Type B pancreatic cell (in vitro differentiated cells): ENCODE results near the gene CFAP57. TPM values are rescaled to one million over a fixed set of nuclear protein-coding genes. Genes with fewer than 3 reads are reported as not detected.

Experiments
- DNase-seq: peaks from one replicate; pipeline ENCODE4 v3.0.0; 2021; ENCODE audit warnings: mixed read lengths; ENCODE audit not compliant: unreplicated experiment; ENCODE audit errors: extremely low spot score
- H3K27ac Mint-ChIP-seq: 2 replicates; pipeline ENCODE4 v1.8.0; 2021; ENCODE audit warnings: mild to moderate bottlenecking, mixed read lengths
- H3K27me3 Mint-ChIP-seq: 2 replicates; pipeline ENCODE4 v1.8.0; 2021; ENCODE audit warnings: mixed read lengths
- H3K36me3 Mint-ChIP-seq: 2 replicates; pipeline ENCODE4 v1.8.0; 2021; ENCODE audit warnings: mixed read lengths
- H3K4me1 Mint-ChIP-seq: one replicate; pipeline ENCODE4 v1.8.0; 2021; ENCODE audit warnings: mixed read lengths; ENCODE audit not compliant: unreplicated experiment
- H3K4me3 Mint-ChIP-seq: 2 replicates; pipeline ENCODE4 v1.8.0; 2021; ENCODE audit warnings: mild to moderate bottlenecking, mixed read lengths
- H3K9me3 Mint-ChIP-seq: 2 replicates; pipeline ENCODE4 v1.8.0; 2021; ENCODE audit warnings: mixed read lengths
- CTCF ChIP-seq: fragments of 200-600 bp; sonication (generic); conservative IDR thresholded peaks from 2 replicates; pipeline ENCODE4 v1.5.0; 2021; ENCODE audit warnings: antibody characterized with exemption, mild to moderate bottlenecking
- microRNA-seq: library from miRNA; unstranded; fragments of <30 nt; microRNA quantifications from one replicate; pipeline ENCODE4, GENCODE V29; 2020
- total RNA-seq: library from RNA; stranded (reverse); gene quantifications from 2 replicates; pipeline ENCODE4 v1.2.1, GENCODE V29; 2021; ENCODE audit warnings: low replicate concordance

Gene CFAP57
- total RNA-seq, 1 donor from 2014 or later, result 1.8 TPM

- H3K4me1 Mint-ChIP-seq, result peaks cover 17% of the 10 kb centered on the region
- peaks cover 4% of the 10 kb centered on the region for H3K27me3 Mint-ChIP-seq
- peak overlapping the region; percentile 71 for H3K27ac Mint-ChIP-seq
- no peak for TF ChIP-seq CTCF
- DNase-seq, result no peak
- H3K9me3 Mint-ChIP-seq, result no peaks in the 10 kb centered on the region
- H3K4me3 Mint-ChIP-seq, result no peak overlapping the region
- H3K36me3 Mint-ChIP-seq, result no peaks in the 10 kb centered on the region
These were observed 131.6 kb downstream of the CFAP57 start for GRCh38 chr1:43303471-43304313.

Small RNAs within 50 kb of the gene (microRNA-seq; reads per million reads assigned to microRNA genes)
- 0.83 reads per million for gene MIR6733

Other genes with a start within 250 kb of the CFAP57 start
- 192 and 706 TPM in 2 replicates for gene SLC2A1, start 213.5 kb upstream of the CFAP57 start, total RNA-seq
- gene EBNA1BP2, start within 50 bp of the CFAP57 start, total RNA-seq, result 57.2 and 68.3 TPM in 2 replicates
- 19.8 and 51.7 TPM in 2 replicates for gene TMEM125, start 97.7 kb downstream of the CFAP57 start, total RNA-seq
- 9.9 and 17.2 TPM in 2 replicates for gene C1orf210, start 113.3 kb downstream of the CFAP57 start, total RNA-seq
- gene TIE1, start 128.7 kb downstream of the CFAP57 start, total RNA-seq, result 1.3 TPM in 1 of 2 replicates, not detected in the other
- not detected in 2 replicates for gene MPL, start 165.5 kb downstream of the CFAP57 start, total RNA-seq
- gene CDC20, start 186.7 kb downstream of the CFAP57 start, total RNA-seq, result 33.9 and 114 TPM in 2 replicates
- gene ELOVL1, start 195.7 kb downstream of the CFAP57 start, total RNA-seq, result 52.2 and 124 TPM in 2 replicates
- 37.2 and 48.1 TPM in 2 replicates for gene MED8, start 217.5 kb downstream of the CFAP57 start, total RNA-seq
- gene SZT2, start 217.6 kb downstream of the CFAP57 start, total RNA-seq, result 45.8 and 65.7 TPM in 2 replicates